SHP77 treated with DMSO at 0.1 percent for 48 hours (cell line): ENCODE data around the gene DDIAS.
"Not testable (repeated sequence)": the region's sequence is repeated elsewhere in the genome, so short reads cannot be mapped to it uniquely, and the experiment has no call there.

ENCODE experiments used
- DNase-seq: peaks from one replicate; lab custom pipeline; 2025; lab: John Stamatoyannopoulos, UW

DDIAS gene

GRCh38 chr11:82927264-82927880 is 25.8 kb downstream of the DDIAS start:
- peak; percentile 59 for DNase-seq

DNA sequence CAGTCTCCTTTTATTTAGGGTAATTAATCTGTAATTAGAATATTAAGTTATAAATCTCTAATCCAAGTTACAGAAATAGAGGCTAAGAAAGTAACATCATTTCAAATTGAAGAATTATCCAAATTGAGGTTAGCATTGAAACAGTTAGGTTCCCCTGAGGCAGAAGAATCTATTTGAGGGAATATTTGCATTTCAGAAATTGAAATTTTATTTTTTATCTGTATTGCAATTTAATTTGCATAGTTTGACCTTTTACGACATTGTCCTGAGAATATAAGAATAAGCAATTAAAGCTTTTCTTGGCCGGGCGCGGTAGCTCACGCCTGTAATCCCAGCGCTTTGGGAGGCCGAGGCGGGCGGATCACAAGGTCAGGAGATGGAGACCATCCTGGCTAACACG is 27.6 kb downstream of the DDIAS start:
- no peak for DNase-seq

DNA sequence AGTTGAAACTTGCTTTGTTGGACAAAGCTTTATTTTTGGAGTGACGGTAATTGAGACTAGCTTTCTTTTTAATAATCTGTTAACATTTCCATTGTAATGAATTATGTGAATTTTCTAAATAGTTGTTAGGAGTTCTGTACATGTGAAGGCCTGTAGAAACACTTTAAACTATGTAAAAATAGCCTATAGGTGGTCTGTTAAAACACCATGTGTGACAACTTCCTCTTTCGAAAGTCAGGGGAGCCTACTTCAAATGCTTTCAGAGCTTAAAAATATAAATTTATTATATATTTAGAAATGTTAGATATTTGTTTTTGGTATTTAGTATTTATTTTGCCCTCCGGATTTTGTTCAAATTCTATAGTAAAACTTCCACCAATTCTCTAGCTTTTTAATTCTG is 28.7 kb downstream of the DDIAS start:
- no peak for DNase-seq

- DNase-seq = no peak
Measured at GRCh38 chr11:82930734-82931133, 29.2 kb downstream of the DDIAS start.

DNA sequence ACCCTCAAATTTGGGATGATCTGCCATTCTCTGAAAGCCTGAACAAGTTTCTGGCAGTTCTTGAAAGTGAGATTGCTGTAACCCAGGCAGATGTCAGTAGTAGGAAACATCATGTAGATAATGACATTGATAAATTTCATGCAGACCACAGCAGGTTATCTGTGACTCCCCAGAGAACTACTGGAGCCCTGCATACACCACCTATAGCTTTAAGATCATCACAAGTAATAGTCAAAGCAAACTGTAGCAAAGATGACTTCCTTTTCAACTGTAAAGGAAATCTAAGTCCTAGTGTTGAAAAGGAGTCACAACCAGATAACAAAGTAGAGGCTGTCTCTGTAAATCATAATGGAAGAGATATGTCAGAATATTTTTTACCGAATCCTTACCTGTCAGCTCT is 31.0 kb downstream of the DDIAS start:
- no peak for DNase-seq

GRCh38 chr11:82936261-82936660 is 34.7 kb downstream of the DDIAS start:
- DNase-seq = no peak

DNA sequence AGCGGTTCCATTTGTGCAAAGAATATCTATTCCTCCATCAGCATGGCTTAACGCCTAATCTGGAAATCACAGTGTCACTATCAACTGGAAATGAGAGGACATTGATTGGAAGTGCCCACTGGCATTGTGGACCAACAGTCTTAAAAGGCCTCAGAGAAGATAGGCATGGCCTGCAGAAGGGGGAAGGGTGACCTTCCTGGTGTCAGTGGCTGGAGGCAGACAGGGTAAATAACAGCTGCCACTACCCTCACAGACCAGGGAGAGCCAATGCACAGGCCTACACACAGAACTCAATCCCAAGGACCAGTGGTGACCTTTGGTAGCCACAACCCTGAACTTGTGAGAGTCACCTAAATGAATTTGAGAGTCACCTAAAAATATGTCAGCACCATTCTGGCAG is 36.0 kb downstream of the DDIAS start:
- no peak for DNase-seq

DNA sequence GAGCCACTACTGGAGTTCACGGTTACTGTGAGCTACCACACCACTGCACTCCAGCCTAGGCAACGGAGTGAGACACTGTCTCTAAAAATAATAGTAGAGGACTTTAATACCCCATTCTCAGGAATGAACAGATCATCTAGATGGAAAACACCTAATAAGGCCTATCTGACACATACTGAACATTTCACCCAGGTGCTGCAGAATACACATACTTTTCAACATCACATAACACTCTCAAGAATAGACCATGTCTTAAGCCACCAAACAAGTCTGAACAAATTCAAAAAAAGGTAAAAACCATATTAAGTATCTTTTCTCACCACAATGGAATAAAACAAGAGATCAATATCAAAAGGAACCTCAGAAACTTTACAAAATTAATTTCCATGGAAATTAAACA is 37.9 kb downstream of the DDIAS start:
- DNase-seq = no peak

GRCh38 chr11:82942376-82942775 is 40.8 kb downstream of the DDIAS start:
- no peak for DNase-seq

DNA sequence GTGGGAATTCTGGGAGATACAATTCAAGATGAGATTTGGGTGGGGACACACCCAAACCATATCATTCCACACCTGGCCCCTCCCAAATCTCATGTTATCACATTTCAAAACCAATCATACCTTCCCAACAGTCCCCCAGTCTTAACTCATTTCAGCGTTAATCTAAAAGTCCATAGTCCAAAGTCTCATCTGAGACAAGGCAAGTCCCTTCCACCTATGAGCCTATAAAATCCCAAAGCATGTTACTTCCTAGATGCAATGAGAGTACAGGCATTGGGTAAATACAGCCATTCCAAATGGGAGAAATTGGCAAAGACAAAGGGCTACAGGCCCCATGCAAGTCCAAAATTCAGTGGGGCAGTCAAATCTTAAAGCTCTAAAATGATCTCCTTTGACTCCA is 41.9 kb downstream of the DDIAS start:
- DNase-seq = not testable (repeated sequence)

DNA sequence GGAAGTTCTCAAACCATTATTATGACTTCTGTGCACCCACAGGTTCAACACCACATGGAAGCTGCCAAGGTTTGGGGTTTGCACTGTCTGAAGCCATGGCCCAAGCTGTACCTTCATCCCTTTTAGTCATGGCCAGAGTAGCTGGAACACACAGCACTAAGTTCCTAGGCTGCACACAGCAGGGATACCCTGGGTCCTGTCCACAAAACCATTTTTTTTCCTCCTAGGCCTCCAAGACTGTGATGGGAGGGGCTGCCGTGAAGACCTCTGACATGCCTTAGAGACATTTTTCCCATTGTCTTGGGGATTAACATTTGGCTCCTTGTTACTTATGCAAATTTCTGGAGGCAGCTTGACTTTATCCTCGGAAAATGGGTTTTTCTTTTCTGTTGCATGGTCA is 42.7 kb downstream of the DDIAS start:
- no peak for DNase-seq

DNA sequence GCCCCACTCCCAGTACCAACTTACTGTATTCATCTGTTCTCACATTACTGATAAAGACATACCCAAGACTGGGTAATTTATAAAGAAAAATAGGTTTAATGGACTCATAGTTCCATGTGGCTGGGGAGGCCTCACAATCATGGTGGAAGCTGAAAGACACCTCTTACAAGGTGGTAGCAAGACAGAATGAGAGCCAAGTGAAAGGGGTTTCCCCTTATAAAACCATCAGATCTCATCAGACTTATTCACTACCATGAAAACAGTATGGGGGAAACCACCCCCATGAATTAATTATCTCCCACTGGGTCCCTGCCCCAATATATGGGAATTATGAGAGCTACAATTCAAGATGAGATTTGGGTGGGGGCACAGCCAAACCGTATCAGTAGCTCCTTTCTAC is 43.5 kb downstream of the DDIAS start:
- DNase-seq = not testable (repeated sequence)

DNA sequence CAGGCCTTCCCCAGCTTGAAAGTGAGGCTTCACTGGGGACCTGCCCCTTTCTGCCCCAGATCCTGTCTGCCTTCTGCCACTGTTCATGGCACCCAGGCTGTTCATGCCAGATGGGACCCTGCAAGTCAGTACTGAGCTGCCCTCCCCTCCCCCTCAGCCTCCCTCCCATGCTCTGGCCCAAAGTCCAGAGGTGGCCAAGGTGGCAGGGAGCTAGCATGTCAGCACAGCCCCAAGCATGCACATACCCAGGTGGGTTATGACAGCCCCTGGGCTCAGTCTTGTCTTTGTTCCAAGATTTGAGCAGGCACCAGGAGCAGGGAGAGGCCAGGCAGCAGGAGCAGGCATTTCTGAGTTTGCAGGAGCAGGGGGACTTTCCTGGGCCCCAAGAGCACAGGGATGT is 44.1 kb downstream of the DDIAS start:
- DNase-seq = no peak

- no peak for DNase-seq
Measured at GRCh38 chr11:82949352-82949751, 47.8 kb downstream of the DDIAS start.

- not testable (repeated sequence) for DNase-seq
Measured at GRCh38 chr11:82950502-82950901, 49.0 kb downstream of the DDIAS start.

- peak; percentile 42 for DNase-seq
Measured at GRCh38 chr11:82955736-82956453, 54.4 kb downstream of the DDIAS start.

GRCh38 chr11:82959987-82960778 is 58.6 kb downstream of the DDIAS start:
- no peak for DNase-seq

DNA sequence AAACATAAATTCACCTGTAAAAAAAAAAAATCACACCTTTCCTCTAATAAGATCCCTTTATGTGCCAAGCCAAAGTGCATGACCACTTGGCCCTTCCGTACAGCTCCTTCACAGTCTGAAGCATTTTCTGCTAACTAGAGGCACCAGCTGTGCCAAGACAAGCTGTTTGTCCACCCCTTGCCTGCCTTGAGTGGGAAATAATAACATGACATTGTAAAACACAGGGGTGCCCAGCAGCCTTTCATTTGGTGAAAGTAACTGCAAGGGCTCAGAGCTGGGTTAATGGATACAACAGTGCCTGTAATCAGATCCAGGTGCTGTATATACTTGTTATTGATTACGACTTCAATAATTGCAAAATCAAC is 59.2 kb downstream of the DDIAS start:
- DNase-seq = no peak

GRCh38 chr11:82962021-82962420 is 60.5 kb downstream of the DDIAS start:
- not testable (repeated sequence) for DNase-seq

DNA sequence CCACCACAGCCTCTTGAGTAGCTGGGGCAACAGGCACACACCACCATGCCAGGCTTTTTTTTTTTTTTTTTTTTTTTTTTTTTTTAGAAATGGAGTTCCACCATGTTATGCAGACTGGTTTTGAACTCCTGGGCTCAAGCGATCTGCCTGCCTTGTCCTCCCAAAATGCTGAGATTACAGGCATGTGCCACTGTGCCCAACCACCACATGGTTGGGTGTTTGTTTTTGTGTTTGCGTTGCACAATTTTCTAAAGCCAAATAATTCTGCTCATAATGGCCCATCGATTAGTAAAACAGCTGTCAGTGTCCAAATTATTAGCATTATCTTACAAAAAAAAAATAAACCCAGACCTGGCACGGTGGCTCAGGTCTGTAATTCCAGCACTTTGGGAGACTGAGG is 65.8 kb downstream of the DDIAS start:
- no peak for DNase-seq

- DNase-seq = no peak
Measured at GRCh38 chr11:82969811-82970210, 68.3 kb downstream of the DDIAS start.

GRCh38 chr11:82970507-82971083 is 69.1 kb downstream of the DDIAS start:
- DNase-seq = not testable (repeated sequence)

DNA sequence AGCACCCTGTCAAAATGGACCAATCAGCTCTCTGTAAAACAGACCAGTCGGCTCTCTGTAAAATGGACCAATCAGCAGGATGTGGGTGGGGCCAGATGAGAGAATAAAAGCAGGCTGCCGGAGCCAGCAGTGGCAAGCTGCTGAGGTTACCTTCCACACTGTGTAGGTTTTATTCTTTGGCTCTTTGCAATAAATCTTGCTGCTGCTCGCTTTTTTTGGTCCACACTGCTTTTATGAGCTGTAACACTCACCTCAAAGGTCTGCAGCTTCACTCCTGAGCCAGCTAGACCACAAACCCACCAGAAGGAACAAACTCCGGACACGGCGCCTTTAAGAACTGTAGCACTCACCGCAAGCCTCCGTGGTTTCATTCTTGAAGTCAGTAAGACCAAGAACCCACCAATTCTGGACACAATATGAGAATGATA is 70.0 kb downstream of the DDIAS start:
- not testable (repeated sequence) for DNase-seq
